HepG2 (cell line): ENCODE data around the gene RTBDN. TPM values are rescaled to one million over a fixed set of nuclear protein-coding genes. Genes with fewer than 3 reads are reported as not detected.
A peak's percentile ranks its signal among the peaks of the same experiment; 100 is the strongest.

Source experiments
- HNRNPK ChIP-seq: fragments of 200-400 bp; formaldehyde crosslinking; IDR thresholded peaks from 2 replicates; pipeline ENCODE4 v1.6.1; 2018; ENCODE audit warnings: low read length, low read depth, moderate library complexity, mild to moderate bottlenecking; ENCODE audit not compliant: poor library complexity, severe bottlenecking
- HOXD1 ChIP-seq: sonication (generic); formaldehyde crosslinking; IDR thresholded peaks from 2 replicates; pipeline ENCODE4 v1.5.0; 2020; ENCODE audit warnings: missing genetic modification reagents
- MTA1 ChIP-seq: sonication (generic); formaldehyde crosslinking; IDR thresholded peaks from 2 replicates; pipeline ENCODE4 v1.4.0; 2020; ENCODE audit warnings: missing genetic modification reagents, mild to moderate bottlenecking, borderline replicate concordance
- PCBP2 ChIP-seq: fragments of 200-400 bp; formaldehyde crosslinking; optimal IDR thresholded peaks from 2 replicates; pipeline ENCODE3; 2018; ENCODE audit warnings: low read length, low read depth; ENCODE audit not compliant: poor library complexity, severe bottlenecking
- SAP130 ChIP-seq: IDR thresholded peaks from 2 replicates; pipeline ENCODE4 v1.6.1; 2016; ENCODE audit warnings: low read depth
- TEAD3 ChIP-seq: optimal IDR thresholded peaks from 2 replicates; pipeline ENCODE3; 2016; ENCODE audit warnings: borderline replicate concordance
- WIZ ChIP-seq: sonication (generic); formaldehyde crosslinking; IDR thresholded peaks from 2 replicates; pipeline ENCODE4 v1.5.1; 2020; ENCODE audit warnings: mild to moderate bottlenecking, missing genetic modification reagents
- ZBTB3 ChIP-seq: sonication (generic); formaldehyde crosslinking; IDR thresholded peaks from 2 replicates; pipeline ENCODE4 v1.4.0; 2020; ENCODE audit warnings: low read depth, mild to moderate bottlenecking, moderate library complexity, missing genetic modification reagents, borderline replicate concordance
- polyA plus RNA-seq, 8 experiments: library from polyadenylated mRNA; depleted of rRNA in 3 of 8; stranded (reverse) in 7 of 8; unstranded in 1 of 8; fragments of >200 nt; fragmentation: Illumina TruSeq in 4 of 8; extraction: Trizol in 4 of 8; gene quantifications; 2 replicates each; pipeline versions ENCODE4 v1.2.1 to v1.2.3, GENCODE V29; 2011 to 2016; ENCODE audit warnings: low read depth in 4 of 8, missing spikeins in 1 of 8, mixed read lengths in 1 of 8; ENCODE audit not compliant: insufficient read depth in 1 of 8
- total RNA-seq, 5 experiments: library from RNA; depleted of rRNA; stranded (reverse); fragments of >200 nt; fragmentation: Illumina TruSeq; extraction: Trizol; gene quantifications; 2 replicates each; pipeline ENCODE4 v1.2.3, GENCODE V29; 2016; ENCODE audit warnings: low read depth in 1 of 5
- TF ChIP-seq, protein P1 (sequence below): sonication (generic); formaldehyde crosslinking; IDR thresholded peaks from 2 replicates; pipeline ENCODE4 v1.4.0; 2020; ENCODE audit warnings: missing genetic modification reagents, borderline replicate concordance
- TF ChIP-seq, protein P2 (sequence below): fragments of 450-650 bp; IDR thresholded peaks from 2 replicates; pipeline ENCODE4 v1.6.1; 2016
- TF ChIP-seq, protein P3 (sequence below): sonication (generic); formaldehyde crosslinking; IDR thresholded peaks from 2 replicates; pipeline ENCODE4 v1.4.0; 2020; ENCODE audit warnings: missing genetic modification reagents
- TF ChIP-seq, protein P4 (sequence below): sonication (generic); formaldehyde crosslinking; IDR thresholded peaks from 2 replicates; pipeline ENCODE4 v1.9.0; 2021; ENCODE audit warnings: mild to moderate bottlenecking, missing genetic modification reagents

Gene RTBDN
- total and polyA plus RNA-seq, 2 of the 13 experiments (the other 11 are each of a cell fraction or from before 2014, with no cell fraction given) = 0.27 to 0.48 TPM

DNA sequence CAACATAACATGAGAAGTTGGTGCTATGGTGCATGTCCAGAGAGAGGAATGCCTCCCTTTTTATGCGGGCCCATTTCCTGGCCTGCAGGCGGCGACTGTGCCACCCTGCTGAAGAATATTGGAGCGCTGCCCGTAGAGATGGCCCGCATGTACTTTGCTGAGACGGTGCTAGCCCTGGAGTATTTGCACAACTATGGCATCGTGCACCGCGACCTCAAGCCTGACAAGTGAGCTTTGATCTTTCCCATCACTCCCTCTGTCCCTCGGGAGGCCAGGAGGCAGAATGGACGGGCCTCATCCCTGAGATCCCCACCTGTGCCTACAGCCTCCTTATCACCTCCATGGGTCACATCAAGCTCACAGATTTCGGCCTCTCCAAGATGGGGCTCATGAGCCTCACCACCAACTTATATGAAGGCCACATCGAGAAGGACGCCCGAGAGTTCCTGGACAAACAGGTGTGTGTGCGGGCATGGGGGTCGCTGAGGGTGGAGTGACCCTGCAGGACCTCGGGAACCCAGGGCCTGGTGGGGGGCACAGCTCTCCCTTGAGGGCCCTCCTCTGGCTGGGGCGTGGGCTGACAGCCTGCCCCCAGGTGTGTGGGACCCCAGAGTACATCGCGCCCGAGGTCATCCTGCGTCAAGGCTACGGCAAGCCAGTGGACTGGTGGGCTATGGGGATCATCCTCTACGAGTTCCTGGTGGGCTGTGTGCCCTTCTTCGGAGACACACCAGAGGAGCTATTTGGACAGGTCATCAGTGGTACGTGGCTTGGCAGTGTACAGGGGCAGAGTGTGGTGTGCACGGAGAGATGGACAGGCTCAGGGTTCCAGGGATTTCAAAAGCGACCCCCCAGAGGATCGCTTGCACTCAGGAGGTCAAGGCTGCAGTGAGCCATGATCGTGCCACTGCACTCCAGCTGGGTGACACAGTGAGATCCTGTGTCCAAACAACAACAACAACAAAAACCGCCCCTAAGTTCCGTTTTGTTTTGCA lies 30.6 kb upstream of the RTBDN start (continued):
- TF ChIP-seq, protein P1, sequence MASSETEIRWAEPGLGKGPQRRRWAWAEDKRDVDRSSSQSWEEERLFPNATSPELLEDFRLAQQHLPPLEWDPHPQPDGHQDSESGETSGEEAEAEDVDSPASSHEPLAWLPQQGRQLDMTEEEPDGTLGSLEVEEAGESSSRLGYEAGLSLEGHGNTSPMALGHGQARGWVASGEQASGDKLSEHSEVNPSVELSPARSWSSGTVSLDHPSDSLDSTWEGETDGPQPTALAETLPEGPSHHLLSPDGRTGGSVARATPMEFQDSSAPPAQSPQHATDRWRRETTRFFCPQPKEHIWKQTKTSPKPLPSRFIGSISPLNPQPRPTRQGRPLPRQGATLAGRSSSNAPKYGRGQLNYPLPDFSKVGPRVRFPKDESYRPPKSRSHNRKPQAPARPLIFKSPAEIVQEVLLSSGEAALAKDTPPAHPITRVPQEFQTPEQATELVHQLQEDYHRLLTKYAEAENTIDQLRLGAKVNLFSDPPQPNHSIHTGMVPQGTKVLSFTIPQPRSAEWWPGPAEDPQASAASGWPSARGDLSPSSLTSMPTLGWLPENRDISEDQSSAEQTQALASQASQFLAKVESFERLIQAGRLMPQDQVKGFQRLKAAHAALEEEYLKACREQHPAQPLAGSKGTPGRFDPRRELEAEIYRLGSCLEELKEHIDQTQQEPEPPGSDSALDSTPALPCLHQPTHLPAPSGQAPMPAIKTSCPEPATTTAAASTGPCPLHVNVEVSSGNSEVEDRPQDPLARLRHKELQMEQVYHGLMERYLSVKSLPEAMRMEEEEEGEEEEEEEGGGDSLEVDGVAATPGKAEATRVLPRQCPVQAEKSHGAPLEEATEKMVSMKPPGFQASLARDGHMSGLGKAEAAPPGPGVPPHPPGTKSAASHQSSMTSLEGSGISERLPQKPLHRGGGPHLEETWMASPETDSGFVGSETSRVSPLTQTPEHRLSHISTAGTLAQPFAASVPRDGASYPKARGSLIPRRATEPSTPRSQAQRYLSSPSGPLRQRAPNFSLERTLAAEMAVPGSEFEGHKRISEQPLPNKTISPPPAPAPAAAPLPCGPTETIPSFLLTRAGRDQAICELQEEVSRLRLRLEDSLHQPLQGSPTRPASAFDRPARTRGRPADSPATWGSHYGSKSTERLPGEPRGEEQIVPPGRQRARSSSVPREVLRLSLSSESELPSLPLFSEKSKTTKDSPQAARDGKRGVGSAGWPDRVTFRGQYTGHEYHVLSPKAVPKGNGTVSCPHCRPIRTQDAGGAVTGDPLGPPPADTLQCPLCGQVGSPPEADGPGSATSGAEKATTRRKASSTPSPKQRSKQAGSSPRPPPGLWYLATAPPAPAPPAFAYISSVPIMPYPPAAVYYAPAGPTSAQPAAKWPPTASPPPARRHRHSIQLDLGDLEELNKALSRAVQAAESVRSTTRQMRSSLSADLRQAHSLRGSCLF (CRISPR knock-in tag) = no peak
- TF ChIP-seq HNRNPK (no peak), WIZ (CRISPR knock-in tag) (no peak), MTA1 (CRISPR knock-in tag) (peak; percentile 60; the same call in 1 of the 2 replicates), TEAD3 (peak; percentile 54), PCBP2 (no peak), HOXD1 (CRISPR knock-in tag) (no peak), ZBTB3 (CRISPR knock-in tag) (no peak), SAP130 (CRISPR knock-in tag) (peak; percentile 74)
- TF ChIP-seq, protein P2, sequence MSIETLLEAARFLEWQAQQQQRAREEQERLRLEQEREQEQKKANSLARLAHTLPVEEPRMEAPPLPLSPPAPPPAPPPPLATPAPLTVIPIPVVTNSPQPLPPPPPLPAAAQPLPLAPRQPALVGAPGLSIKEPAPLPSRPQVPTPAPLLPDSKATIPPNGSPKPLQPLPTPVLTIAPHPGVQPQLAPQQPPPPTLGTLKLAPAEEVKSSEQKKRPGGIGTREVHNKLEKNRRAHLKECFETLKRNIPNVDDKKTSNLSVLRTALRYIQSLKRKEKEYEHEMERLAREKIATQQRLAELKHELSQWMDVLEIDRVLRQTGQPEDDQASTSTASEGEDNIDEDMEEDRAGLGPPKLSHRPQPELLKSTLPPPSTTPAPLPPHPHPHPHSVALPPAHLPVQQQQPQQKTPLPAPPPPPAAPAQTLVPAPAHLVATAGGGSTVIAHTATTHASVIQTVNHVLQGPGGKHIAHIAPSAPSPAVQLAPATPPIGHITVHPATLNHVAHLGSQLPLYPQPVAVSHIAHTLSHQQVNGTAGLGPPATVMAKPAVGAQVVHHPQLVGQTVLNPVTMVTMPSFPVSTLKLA = 0 out of 2 replicates have a peak, but pooled peaks have one; percentile 5
- TF ChIP-seq, protein P3, sequence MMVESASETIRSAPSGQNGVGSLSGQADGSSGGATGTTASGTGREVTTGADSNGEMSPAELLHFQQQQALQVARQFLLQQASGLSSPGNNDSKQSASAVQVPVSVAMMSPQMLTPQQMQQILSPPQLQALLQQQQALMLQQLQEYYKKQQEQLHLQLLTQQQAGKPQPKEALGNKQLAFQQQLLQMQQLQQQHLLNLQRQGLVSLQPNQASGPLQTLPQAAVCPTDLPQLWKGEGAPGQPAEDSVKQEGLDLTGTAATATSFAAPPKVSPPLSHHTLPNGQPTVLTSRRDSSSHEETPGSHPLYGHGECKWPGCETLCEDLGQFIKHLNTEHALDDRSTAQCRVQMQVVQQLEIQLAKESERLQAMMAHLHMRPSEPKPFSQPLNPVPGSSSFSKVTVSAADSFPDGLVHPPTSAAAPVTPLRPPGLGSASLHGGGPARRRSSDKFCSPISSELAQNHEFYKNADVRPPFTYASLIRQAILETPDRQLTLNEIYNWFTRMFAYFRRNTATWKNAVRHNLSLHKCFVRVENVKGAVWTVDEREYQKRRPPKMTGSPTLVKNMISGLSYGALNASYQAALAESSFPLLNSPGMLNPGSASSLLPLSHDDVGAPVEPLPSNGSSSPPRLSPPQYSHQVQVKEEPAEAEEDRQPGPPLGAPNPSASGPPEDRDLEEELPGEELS = peak; percentile 32; the same call in 1 of the 2 replicates
- TF ChIP-seq, protein P4, sequence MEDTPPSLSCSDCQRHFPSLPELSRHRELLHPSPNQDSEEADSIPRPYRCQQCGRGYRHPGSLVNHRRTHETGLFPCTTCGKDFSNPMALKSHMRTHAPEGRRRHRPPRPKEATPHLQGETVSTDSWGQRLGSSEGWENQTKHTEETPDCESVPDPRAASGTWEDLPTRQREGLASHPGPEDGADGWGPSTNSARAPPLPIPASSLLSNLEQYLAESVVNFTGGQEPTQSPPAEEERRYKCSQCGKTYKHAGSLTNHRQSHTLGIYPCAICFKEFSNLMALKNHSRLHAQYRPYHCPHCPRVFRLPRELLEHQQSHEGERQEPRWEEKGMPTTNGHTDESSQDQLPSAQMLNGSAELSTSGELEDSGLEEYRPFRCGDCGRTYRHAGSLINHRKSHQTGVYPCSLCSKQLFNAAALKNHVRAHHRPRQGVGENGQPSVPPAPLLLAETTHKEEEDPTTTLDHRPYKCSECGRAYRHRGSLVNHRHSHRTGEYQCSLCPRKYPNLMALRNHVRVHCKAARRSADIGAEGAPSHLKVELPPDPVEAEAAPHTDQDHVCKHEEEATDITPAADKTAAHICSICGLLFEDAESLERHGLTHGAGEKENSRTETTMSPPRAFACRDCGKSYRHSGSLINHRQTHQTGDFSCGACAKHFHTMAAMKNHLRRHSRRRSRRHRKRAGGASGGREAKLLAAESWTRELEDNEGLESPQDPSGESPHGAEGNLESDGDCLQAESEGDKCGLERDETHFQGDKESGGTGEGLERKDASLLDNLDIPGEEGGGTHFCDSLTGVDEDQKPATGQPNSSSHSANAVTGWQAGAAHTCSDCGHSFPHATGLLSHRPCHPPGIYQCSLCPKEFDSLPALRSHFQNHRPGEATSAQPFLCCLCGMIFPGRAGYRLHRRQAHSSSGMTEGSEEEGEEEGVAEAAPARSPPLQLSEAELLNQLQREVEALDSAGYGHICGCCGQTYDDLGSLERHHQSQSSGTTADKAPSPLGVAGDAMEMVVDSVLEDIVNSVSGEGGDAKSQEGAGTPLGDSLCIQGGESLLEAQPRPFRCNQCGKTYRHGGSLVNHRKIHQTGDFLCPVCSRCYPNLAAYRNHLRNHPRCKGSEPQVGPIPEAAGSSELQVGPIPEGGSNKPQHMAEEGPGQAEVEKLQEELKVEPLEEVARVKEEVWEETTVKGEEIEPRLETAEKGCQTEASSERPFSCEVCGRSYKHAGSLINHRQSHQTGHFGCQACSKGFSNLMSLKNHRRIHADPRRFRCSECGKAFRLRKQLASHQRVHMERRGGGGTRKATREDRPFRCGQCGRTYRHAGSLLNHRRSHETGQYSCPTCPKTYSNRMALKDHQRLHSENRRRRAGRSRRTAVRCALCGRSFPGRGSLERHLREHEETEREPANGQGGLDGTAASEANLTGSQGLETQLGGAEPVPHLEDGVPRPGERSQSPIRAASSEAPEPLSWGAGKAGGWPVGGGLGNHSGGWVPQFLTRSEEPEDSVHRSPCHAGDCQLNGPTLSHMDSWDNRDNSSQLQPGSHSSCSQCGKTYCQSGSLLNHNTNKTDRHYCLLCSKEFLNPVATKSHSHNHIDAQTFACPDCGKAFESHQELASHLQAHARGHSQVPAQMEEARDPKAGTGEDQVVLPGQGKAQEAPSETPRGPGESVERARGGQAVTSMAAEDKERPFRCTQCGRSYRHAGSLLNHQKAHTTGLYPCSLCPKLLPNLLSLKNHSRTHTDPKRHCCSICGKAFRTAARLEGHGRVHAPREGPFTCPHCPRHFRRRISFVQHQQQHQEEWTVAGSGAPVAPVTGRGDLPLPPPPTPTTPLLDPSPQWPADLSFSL = no peak
